MG63 (cell line): Measurements from ENCODE around the gene CHRNA5. TPM values are rescaled to one million over a fixed set of nuclear protein-coding genes. Genes with fewer than 3 reads are reported as not detected.
A peak's percentile ranks its signal among the peaks of the same experiment; 100 is the strongest.

ENCODE experiments used
- DNase-seq: peaks from one replicate; pipeline ENCODE4 v3.0.0-alpha.2; 2020
- H3K27me3 ChIP-seq: fragments of 250-450 bp; sonication (Bioruptor Pico); 2 replicates; pipeline ENCODE4 v1.5.1; 2020; ENCODE audit warnings: mild to moderate bottlenecking, moderate library complexity
- H3K36me3 ChIP-seq: fragments of 250-450 bp; sonication (Bioruptor Pico); 2 replicates; pipeline ENCODE4 v1.5.1; 2020; ENCODE audit warnings: mild to moderate bottlenecking, moderate library complexity
- H3K4me3 ChIP-seq: fragments of 250-450 bp; sonication (Bioruptor Pico); 2 replicates; pipeline ENCODE4 v1.5.1; 2020; ENCODE audit warnings: mild to moderate bottlenecking, moderate library complexity
- H3K9me3 ChIP-seq: fragments of 250-450 bp; sonication (Bioruptor Pico); 2 replicates; pipeline ENCODE4 v1.5.1; 2020; ENCODE audit warnings: mild to moderate bottlenecking, moderate library complexity
- total RNA-seq: library from RNA; depleted of rRNA; stranded (reverse); fragments of >200 nt; shearing (Covaris generic); gene quantifications from 2 replicates; pipeline ENCODE4 v1.2.3, GENCODE V29; 2014; ENCODE audit warnings: low replicate concordance

CHRNA5 gene
- total RNA-seq, 1 experiment from 2014 or later, result 3.9 TPM

DNA sequence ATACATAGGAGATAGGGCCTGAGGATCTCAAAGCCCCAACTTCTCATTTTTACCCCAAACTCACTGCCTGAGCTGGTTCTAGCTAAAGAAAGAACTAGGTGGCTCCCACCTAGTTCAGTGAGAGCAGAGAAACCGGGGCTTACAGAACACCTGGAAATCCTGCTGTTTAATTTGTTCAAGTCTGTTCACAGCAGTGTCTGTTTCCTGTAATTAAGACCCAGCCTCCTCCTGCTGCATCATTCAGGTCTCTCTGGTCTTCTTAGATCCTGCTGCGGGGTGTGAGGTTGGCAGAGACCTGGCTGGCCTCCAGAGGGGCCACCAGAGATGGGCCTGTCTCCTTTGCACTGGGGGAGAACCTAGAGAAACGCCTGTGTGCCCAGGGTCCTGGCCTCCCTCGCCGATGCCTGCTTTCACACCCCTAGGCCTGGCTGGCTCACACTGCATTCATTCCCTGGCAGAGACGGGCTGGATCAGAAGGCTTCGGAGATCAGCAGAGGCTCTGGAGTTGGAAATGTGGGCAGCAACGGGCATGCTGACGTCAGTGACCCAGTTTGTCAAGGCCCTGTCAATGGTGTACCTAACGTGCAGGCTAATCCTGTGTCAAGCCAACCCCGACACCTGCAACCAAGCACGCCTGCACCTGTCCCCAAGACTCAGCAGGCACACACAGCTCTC lies 60.4 kb downstream of the CHRNA5 start:
- H3K9me3 ChIP-seq, result no peaks in the 10 kb centered on the region
- peaks cover 41% of the 10 kb centered on the region for H3K27me3 ChIP-seq
- H3K36me3 ChIP-seq, result no peaks in the 10 kb centered on the region
- no peak overlapping the region for H3K4me3 ChIP-seq
- DNase-seq, result no peak

DNA sequence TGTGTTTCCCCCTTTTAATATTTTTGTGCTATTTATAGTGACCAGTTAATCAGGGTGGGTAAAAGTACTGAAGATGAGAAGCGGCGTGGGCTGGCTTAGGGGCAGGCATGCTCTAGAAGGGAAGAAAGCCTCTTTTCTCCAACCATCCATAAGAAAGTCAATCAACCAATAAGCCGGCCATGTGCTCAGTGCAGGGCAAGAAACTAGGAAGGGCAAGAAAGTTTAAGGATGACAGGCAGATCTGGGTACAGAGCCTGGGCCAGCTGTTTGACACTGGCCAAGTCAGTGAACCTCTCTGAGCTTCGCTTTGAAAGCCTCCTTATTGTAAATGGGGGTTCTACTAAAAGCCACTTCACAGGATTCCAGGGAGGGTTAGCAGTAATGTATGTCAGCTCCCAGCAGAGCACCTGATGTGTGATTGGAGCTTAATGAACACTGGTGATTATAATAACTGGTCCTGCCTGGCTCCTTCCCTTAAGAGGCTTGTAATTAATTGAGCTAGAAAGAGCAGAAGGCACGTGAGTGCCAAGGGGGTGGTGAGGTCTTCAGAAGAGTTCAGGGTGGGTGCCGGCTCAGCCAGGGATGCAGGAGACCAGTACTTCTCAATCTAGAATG lies 61.2 kb downstream of the CHRNA5 start:
- Histone ChIP-seq H3K27me3 (peaks cover 33% of the 10 kb centered on the region), H3K4me3 (no peak overlapping the region), H3K9me3 (no peaks in the 10 kb centered on the region), H3K36me3 (no peaks in the 10 kb centered on the region)
- no peak for DNase-seq

DNA sequence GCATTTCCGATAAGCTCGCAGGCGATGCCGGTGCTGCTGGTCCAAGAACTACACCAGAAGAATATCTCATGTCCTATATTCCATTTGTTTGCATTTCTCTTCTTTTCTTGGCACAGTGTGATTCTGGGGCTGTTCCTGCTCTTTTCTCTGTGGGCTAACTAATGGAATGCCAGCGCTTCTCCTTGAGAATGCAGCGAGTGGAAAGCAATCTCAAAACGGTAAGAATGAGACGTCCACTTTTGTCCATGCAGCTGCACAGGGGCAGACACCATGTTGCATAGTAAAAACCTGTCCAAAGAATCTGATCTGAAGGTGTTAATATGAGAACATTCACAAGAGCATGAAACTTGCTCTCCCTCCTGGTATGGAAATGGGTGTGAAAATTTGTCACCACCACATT lies 62.0 kb downstream of the CHRNA5 start:
- DNase-seq, result no peak
- Histone ChIP-seq H3K27me3 (peaks cover 25% of the 10 kb centered on the region), H3K4me3 (no peak overlapping the region)

DNA sequence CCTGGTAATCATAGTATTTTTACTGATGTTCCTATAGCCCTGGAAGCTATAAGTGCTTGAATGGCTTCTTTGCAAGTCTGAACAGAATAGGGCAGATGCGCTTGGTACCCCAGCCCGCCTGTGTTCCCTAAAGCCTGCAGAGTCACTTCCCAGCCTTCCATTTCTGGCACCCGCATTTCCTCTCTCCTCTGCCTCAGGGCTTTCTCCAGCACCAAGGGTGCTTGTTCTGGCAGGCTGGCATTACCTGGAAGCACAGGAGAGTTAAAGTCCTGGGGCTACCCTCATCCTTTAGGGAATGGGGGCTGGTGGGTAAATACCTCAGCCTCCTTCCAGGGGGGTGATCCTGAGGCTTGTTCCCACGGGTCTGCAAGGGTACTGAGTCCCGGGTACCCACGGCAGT lies 62.9 kb downstream of the CHRNA5 start:
- H3K4me3 ChIP-seq, result no peak overlapping the region
- DNase-seq, result no peak
- H3K36me3 ChIP-seq, result no peaks in the 10 kb centered on the region
- peaks cover 23% of the 10 kb centered on the region for H3K27me3 ChIP-seq
- H3K9me3 ChIP-seq, result peaks cover 4% of the 10 kb centered on the region

More for the DNA sequence above, 62.0 kb downstream of the CHRNA5 start:
- H3K36me3 ChIP-seq, result no peaks in the 10 kb centered on the region
- no peaks in the 10 kb centered on the region for H3K9me3 ChIP-seq

DNA sequence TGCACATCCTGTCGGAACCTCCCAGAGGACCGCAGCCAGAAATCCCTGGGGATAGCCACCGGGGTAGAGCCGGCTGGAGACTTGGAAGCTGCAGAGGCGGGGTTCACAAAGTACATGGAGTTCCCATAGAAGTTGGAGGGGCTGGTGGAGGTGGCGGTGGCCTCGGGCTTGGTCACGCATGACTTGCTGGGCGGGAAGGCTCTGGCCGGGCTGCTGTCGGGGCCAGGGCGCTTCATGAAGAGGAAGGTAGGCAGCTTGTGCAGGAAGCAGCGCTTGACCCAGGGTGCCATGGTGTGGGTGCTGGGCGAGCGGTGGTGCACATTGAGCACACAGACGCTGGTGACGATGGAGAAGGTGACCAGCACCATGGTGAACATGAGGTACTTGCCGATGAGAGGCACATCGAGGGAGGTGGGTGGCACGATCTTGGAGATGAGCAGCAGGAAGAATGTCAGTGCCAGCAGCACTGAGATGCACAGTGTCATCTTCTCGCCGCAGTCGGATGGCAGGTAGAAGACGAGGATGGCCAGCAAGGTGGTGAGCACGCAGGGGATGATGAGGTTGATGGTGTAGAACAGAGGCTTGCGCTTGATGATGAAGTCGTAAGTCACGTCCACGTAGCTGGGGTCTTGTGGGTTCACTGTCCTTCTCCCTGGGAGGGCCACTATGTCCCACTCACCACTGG lies 63.9 kb downstream of the CHRNA5 start:
- Histone ChIP-seq H3K36me3 (no peaks in the 10 kb centered on the region), H3K27me3 (peaks cover 23% of the 10 kb centered on the region), H3K4me3 (no peak overlapping the region), H3K9me3 (peaks cover 9% of the 10 kb centered on the region)
- DNase-seq, result no peak

DNA sequence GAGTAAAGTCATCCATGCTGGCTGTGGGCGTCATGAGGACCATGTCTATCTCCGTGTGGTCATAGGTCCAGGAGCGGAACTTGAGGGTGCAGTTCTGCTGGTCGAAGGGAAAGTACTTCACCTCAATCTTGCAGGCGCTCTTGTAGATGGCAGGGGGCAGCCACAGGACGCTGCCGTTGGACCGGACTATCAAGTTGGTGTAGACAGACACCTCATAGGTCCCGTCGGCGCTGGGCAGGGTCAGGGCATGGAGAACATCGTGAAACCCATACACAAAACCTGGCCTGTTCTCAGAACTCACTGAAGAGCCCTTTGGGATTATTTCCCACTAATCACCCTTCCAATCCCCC lies 64.4 kb downstream of the CHRNA5 start:
- H3K27me3 ChIP-seq, result peaks cover 23% of the 10 kb centered on the region
- peaks cover 9% of the 10 kb centered on the region for H3K9me3 ChIP-seq
- DNase-seq, result no peak
- H3K4me3 ChIP-seq, result no peak overlapping the region
- no peaks in the 10 kb centered on the region for H3K36me3 ChIP-seq

DNA sequence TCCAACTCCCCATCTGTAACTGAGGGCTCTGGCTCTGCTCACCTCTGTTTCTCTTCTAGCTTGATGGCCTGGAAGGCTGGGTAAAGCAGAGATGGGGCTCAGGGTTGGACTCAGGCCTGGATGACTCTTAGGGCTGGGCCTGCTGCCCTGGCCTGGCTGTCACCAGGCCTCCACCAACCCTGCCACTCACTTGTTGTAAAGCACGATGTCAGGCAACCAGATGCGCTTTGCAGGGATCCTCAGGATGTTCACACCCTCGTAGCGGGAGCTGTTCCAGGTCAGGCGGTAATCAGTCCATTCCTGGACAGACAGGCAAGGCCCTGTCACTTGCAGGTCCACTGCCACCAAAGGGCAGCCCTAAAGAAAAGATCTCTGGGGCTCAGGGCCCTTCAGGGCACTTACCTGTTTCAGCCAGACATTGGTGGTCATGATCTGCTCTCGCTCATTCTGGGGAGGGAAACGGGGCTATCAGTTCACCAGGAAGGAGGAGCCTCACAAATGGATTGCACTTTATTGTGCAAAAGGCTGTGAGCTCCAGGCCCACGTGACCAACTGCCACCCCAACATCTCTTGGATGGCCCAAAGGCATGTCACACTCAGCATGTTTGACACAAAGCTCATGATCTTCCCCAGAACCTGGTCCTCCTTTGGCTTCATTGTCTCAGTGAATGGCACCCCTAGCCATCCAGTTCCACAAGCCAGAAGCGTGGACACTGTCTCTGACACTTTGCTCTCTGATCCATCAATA lies 65.7 kb downstream of the CHRNA5 start:
- DNase-seq, result no peak
- H3K36me3 ChIP-seq, result no peaks in the 10 kb centered on the region
- peaks cover 9% of the 10 kb centered on the region for H3K9me3 ChIP-seq
- H3K27me3 ChIP-seq, result peaks cover 23% of the 10 kb centered on the region
- no peak overlapping the region for H3K4me3 ChIP-seq

DNA sequence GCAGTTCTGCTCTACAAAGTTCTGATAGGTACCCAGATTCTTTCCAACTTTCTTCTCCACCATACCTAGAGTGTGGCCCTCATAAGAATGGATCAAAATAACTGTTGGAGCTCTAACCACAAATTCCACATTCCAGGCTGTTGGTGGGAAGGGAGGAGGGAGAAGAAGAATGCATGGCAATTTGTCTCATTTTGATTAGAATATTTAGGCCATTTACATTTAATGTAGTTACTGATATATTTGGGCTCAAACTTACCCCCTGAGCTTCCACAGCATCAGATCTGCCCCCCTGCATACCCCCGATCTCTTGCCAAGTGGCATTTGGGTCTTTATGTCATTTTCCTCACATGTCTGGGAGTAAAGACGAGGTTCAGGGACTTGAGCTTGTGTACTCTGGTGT lies 68.0 kb downstream of the CHRNA5 start:
- Histone ChIP-seq H3K4me3 (no peak overlapping the region), H3K9me3 (peaks cover 9% of the 10 kb centered on the region), H3K36me3 (no peaks in the 10 kb centered on the region), H3K27me3 (peaks cover 9% of the 10 kb centered on the region)
- DNase-seq, result no peak

DNA sequence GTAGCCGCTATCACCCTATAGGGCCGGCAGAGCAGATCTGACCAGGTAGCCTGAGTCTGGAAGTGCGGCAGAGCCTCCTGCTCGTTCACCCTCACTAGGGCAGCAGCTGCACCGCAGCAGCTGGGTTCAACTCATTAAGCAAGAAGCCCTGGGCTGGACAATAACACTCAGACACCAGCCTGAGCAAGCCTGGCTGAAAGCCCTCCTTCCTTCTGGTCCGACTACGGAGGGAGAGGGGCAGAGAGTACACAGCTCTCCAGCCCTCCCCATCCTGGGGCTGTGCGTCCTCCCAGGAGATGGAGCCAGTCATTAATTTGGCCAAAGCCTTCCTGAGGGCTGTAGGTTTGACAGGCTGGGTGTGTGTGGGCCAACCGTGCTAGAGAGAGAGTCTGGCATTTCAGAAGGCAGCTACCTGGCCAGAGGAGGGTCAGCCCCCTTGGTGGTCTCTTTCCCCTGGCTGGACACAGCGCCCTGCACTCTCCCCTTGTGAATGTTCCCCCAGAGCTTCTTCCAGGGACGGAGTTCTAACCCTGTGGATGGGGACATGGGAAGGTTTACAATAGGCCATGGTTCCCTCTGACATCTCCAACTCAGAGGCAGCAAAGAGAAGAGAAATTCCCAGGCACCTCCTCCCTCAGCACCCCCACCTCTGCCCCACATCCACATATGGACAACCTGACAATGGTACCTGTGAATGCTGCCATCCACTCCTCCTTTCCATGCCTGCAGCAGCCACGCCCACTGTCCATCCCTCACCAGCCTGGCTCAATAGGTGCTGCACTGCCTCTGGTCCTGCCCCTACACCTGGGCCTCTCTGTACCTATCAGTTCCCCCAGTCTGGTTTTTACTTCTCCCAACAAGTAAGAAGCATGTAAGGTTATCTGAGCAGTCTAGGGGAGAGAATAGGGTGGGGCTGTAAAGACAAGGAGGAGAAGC lies 69.2 kb downstream of the CHRNA5 start:
- peaks cover 9% of the 10 kb centered on the region for H3K9me3 ChIP-seq
- H3K4me3 ChIP-seq, result no peak overlapping the region
- DNase-seq, result no peak
- no peaks in the 10 kb centered on the region for H3K27me3 ChIP-seq
- no peaks in the 10 kb centered on the region for H3K36me3 ChIP-seq

DNA sequence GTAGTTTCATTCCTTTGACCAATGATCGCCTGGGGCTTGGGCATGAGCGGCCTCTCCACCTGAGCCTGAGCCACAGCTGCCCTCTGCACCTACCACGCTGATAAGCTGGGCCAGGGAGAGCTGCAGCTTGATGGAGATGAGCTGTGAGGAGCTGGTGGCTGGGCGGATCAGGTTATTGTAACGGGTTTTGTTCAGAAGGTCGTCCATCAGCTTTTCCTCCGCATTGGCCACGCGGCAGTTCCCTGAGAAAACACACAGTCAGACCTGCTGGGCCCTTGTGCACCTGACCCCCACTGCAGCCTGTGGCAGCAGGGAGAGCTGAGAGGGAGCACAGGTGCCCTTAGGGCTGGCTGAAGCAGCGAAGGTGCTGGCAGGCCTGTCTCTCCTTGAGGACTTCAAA lies 70.0 kb downstream of the CHRNA5 start:
- Histone ChIP-seq H3K36me3 (no peaks in the 10 kb centered on the region), H3K4me3 (no peak overlapping the region), H3K9me3 (peaks cover 9% of the 10 kb centered on the region), H3K27me3 (no peaks in the 10 kb centered on the region)
- DNase-seq, result no peak

DNA sequence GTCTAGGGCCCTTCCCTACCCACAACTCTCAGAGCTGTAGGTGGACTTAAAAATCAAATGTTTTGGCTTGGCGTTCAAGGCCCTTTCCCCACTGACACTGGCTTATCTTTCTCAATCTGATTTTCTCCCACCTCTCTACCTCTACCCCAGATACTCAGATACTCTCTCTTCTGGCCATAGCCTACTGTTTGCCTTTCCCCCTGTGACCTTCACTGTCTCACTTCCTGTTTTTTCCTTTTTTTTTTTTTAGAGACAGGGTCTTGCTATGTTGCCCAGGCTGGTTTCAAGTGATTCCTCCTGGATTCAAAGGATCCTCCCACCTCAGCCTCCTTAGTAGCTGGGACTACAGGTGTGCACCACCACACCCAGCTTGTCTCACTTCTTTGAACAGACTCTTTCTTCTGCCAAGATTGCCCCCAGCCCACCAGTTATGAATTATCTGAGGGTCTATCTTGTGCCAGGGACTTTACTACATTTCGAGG lies 71.1 kb downstream of the CHRNA5 start:
- Histone ChIP-seq H3K9me3 (peaks cover 9% of the 10 kb centered on the region), H3K4me3 (no peak overlapping the region), H3K36me3 (no peaks in the 10 kb centered on the region), H3K27me3 (no peaks in the 10 kb centered on the region)
- DNase-seq, result no peak

DNA sequence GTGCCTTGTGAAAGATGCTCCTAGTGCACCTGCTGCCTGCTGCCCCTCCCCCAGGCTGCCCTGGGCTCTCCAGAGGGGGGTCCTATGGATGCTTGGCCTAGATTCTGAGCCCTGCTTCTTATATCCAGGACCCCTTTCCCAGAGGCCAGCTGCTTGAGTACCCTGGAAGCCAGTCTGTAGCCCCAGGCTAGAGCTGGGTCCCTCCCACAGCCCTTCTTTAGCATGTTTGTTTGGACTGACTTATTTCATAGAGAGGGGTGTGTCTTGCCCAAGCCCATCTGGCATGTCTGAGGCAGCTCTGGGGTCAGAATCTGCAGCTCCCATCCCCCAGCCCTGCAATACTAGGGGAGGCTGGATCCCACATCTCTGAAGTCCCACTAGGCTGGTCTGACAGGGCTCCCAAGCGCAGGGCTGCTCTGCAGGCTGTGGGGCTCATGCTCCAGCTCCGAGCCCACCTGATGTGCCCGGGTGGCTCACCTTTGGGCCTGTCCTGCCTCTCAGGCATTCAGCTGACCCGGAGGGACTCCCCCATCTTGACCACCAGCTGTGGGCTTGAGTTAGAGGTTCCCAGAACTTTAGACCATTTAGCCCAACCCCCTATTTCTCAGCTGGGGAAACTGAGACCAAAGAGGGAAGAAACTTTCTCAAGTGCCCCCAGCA lies 72.6 kb downstream of the CHRNA5 start:
- peaks cover 8% of the 10 kb centered on the region for H3K9me3 ChIP-seq

DNA sequence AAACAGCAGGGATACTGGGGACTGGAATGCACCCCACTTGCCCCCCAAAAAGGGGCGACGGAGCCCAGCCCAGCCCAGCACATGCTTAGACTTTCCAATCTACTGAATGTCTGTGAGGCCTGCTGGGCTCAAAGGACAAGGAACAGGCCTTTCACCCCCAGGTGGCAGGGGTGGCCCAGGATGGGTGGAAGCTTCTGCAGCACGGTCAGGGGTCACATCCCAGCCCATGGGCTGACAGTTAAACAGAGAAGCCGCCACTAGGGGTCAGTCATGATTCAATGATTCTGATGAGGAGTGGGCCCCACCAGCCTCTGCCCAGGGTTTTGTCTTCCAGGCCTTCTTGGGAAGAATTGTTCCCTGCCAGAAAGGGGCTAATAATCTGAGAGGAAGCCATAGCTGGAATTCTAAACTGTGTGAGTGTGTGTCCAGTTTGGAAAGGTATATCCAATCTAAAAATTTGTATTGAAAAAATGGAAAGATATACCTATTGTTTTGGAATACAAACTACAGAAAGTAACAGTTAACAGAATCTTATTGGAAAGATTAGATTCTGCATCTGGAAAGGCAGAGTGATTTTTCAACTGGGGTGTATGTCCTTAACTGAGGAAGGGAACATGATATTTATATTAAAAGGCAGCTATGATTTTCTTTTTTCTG lies 73.5 kb downstream of the CHRNA5 start:
- DNase-seq, result peak; percentile 45
- Histone ChIP-seq H3K9me3 (peaks cover under 1% of the 10 kb centered on the region; the same call in 1 of the 2 replicates), H3K27me3 (no peaks in the 10 kb centered on the region), H3K36me3 (no peaks in the 10 kb centered on the region), H3K4me3 (no peak overlapping the region)

More for the DNA sequence above, 72.6 kb downstream of the CHRNA5 start:
- Histone ChIP-seq H3K27me3 (no peaks in the 10 kb centered on the region), H3K4me3 (no peak overlapping the region), H3K36me3 (no peaks in the 10 kb centered on the region)
- no peak for DNase-seq

DNA sequence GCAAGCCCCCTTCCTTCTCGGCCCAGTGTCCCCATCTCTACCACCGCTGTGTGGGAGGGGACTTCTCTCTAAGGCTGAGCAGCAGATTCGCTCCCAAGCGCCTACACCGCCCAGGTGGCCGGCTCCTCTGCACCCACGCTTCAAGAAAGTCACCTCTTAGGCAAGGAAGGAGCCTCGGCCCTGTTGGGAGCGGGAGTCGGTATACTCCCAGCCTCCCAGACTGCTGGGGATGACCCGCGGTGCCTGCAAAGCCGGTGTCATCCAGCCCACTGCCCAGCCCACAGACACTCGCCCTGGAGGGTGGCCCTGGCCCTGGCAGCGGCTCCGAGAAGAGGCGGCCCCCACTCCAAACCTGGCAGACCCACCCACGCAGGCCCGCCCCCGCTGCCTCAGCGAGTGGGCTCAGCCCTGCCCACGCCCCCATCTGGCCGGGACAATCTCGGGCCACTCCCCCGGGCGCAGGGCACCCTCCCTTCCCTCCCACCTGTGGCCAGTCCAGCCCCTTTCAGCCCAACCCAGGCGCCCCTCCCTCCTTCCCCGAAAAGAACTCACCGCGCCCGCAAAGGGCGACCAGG lies 75.3 kb downstream of the CHRNA5 start:
- Histone ChIP-seq H3K36me3 (no peaks in the 10 kb centered on the region), H3K27me3 (no peaks in the 10 kb centered on the region; the same call in 1 of the 2 replicates), H3K4me3 (peak overlapping the region; percentile 38), H3K9me3 (no peaks in the 10 kb centered on the region)
- DNase-seq, result no peak
